Stomach (tissue), 4 donors: Measurements from ENCODE around the gene FAM13C.

Experiments
- POLR2A ChIP-seq, 4 donors: fragments of 450-650 bp; IDR thresholded peaks; one replicate each; pipeline ENCODE4 v1.6.1; 2016; ENCODE audit warnings: antibody characterized with exemption in 4 of 4, control low read depth in 2 of 4, mild to moderate bottlenecking in 1 of 4, moderate library complexity in 1 of 4
- POLR2AphosphoS5 ChIP-seq, 3 donors: sonication (generic); formaldehyde crosslinking; IDR thresholded peaks; one replicate each; pipeline ENCODE4 v1.6.1; 2016; ENCODE audit warnings: antibody characterized with exemption in 3 of 3
- TF ChIP-seq, protein P1 (sequence below), 7 experiments: fragments of 450-650 bp in 4 of 7; fragments of 200-600 bp in 3 of 7; sonication (generic) in 3 of 7; IDR thresholded peaks; one replicate each; pipeline ENCODE4 v1.5.1; 2016 to 2019; ENCODE audit warnings: antibody characterized with exemption in 7 of 7, control low read depth in 2 of 7, mild to moderate bottlenecking in 1 of 7

- TF ChIP-seq POLR2A (IDR thresholded peaks at IDR 0.05) (no peak), POLR2AphosphoS5 (IDR thresholded peaks at IDR 0.05) (no peak)
- TF ChIP-seq, protein P1, sequence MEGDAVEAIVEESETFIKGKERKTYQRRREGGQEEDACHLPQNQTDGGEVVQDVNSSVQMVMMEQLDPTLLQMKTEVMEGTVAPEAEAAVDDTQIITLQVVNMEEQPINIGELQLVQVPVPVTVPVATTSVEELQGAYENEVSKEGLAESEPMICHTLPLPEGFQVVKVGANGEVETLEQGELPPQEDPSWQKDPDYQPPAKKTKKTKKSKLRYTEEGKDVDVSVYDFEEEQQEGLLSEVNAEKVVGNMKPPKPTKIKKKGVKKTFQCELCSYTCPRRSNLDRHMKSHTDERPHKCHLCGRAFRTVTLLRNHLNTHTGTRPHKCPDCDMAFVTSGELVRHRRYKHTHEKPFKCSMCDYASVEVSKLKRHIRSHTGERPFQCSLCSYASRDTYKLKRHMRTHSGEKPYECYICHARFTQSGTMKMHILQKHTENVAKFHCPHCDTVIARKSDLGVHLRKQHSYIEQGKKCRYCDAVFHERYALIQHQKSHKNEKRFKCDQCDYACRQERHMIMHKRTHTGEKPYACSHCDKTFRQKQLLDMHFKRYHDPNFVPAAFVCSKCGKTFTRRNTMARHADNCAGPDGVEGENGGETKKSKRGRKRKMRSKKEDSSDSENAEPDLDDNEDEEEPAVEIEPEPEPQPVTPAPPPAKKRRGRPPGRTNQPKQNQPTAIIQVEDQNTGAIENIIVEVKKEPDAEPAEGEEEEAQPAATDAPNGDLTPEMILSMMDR (IDR thresholded peaks at IDR 0.05): no peak
These were observed 1.2 kb upstream of the FAM13C start for GRCh38 chr10:59363446-59363958.
